Chondrocyte (in vitro differentiated cells): ENCODE data around the gene GSG1L. TPM values are rescaled to one million over a fixed set of nuclear protein-coding genes. Genes with fewer than 3 reads are reported as not detected.

Experiments
- DNase-seq: peaks from one replicate; pipeline ENCODE4 v3.0.0; 2021; ENCODE audit warnings: mixed read lengths, low spot score
- H3K27ac Mint-ChIP-seq: one replicate; pipeline ENCODE4 v1.8.0; 2021; ENCODE audit warnings: mild to moderate bottlenecking, moderate library complexity, mixed read lengths; ENCODE audit not compliant: unreplicated experiment
- H3K27me3 Mint-ChIP-seq: 2 replicates; pipeline ENCODE4 v1.8.0; 2021; ENCODE audit warnings: low read depth, mixed read lengths
- H3K36me3 Mint-ChIP-seq: 2 replicates; pipeline ENCODE4 v1.8.0; 2021; ENCODE audit warnings: low read depth, mixed read lengths
- H3K4me1 Mint-ChIP-seq: 2 replicates; pipeline ENCODE4 v1.8.0; 2021; ENCODE audit warnings: low read depth, mild to moderate bottlenecking, mixed read lengths
- H3K4me3 Mint-ChIP-seq: one replicate; pipeline ENCODE4 v1.8.0; 2021; ENCODE audit warnings: mild to moderate bottlenecking, moderate library complexity, mixed read lengths; ENCODE audit not compliant: unreplicated experiment
- H3K9me3 Mint-ChIP-seq: 2 replicates; pipeline ENCODE4 v1.8.0; 2021; ENCODE audit warnings: low read depth, mixed read lengths
- total RNA-seq: library from RNA; stranded (reverse); gene quantifications from 3 replicates; pipeline ENCODE4 v1.2.1, GENCODE V29; 2021
- TF ChIP-seq, protein P1 (sequence below): fragments of 200-600 bp; sonication (generic); IDR thresholded peaks from 2 replicates; pipeline ENCODE4 v1.5.0; 2021; ENCODE audit warnings: antibody characterized with exemption, mild to moderate bottlenecking, moderate library complexity

The GSG1L gene
- total RNA-seq, 1 donor from 2014 or later, result not detected

DNA sequence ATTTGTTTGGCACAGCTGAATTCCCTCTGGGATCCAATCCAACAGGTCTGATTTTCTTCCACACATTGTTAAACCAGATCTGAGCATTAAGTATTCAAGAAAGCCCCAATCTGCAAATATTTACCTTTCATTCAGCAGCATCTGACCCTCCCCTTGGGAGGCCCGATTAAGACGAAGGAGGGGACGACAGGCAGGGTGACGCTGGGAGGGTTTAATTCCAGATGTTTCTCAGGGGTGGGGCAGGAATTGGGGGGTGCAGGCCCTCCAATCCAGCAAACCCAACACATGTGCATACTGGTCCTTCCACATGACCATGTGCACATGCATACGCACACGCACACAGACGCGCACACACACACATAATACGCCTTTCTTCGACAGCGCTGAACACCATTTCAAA is 240.5 kb downstream of the GSG1L start:
- Mint-ChIP-seq H3K27ac (no peak overlapping the region), H3K4me1 (no peaks in the 10 kb centered on the region), H3K4me3 (no peak overlapping the region), H3K27me3 (peaks cover 41% of the 10 kb centered on the region), H3K9me3 (no peaks in the 10 kb centered on the region), H3K36me3 (no peaks in the 10 kb centered on the region)
- DNase-seq, result no peak
- TF ChIP-seq, protein P1, sequence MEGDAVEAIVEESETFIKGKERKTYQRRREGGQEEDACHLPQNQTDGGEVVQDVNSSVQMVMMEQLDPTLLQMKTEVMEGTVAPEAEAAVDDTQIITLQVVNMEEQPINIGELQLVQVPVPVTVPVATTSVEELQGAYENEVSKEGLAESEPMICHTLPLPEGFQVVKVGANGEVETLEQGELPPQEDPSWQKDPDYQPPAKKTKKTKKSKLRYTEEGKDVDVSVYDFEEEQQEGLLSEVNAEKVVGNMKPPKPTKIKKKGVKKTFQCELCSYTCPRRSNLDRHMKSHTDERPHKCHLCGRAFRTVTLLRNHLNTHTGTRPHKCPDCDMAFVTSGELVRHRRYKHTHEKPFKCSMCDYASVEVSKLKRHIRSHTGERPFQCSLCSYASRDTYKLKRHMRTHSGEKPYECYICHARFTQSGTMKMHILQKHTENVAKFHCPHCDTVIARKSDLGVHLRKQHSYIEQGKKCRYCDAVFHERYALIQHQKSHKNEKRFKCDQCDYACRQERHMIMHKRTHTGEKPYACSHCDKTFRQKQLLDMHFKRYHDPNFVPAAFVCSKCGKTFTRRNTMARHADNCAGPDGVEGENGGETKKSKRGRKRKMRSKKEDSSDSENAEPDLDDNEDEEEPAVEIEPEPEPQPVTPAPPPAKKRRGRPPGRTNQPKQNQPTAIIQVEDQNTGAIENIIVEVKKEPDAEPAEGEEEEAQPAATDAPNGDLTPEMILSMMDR, result no peak

DNA sequence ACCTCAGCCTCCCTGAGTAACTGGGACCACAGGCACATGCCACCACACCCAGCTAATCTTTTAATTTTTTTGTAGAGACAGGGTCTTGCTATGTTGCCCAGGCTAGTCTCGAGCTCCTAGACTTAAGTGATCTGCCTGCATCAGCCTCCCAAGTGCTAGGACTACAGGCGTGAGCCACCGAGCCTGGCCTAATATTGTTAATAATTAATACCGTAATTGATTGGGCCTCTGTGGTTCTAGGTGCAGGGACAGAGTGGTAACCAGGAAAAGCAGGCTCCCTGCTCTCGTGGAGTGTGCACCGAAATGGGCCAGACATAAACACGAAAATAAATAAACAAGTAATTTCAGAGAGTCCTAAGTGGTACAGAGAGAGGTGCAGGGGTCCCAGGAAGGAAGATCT is 241.0 kb downstream of the GSG1L start:
- peaks cover 46% of the 10 kb centered on the region for H3K27me3 Mint-ChIP-seq
- H3K9me3 Mint-ChIP-seq, result no peaks in the 10 kb centered on the region
- TF ChIP-seq, protein P1, result no peak
- DNase-seq, result peak; percentile 4
- H3K4me3 Mint-ChIP-seq, result no peak overlapping the region
- H3K27ac Mint-ChIP-seq, result no peak overlapping the region
- H3K36me3 Mint-ChIP-seq, result peaks cover 2% of the 10 kb centered on the region
- no peaks in the 10 kb centered on the region for H3K4me1 Mint-ChIP-seq

DNA sequence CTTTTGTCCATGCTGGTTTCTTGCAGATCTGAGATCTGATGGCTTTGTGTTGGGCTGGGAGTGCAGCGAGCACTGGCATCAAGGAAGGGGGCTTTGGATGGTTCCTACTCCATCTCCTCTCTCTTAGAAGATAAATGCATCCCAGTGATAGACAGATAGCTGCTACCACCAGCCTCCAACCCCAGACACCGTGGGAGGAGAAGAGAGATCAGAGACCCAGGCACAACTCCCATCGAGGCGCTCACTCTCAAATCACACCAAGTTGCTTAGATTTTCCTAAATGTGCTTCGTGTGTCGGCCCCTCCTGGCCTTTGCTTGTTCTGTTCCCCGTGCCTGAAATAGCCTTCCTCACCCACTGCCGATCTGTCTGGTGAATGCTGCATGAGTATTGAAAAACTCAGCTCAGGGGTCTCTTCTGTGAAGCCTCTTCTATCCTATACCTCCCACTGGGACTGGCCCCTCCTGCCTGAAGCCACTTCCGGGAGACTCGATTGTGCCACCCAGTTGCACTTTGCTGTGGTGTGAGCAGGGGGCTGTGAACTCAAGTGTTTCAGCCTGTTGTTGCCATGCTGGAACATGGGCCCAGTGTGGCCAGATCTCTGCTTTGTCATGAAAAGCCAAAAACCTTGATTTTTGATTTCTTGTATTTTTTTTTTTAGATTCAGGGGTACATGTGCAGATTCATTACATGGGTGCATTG is 242.7 kb downstream of the GSG1L start:
- peak; percentile 28 for DNase-seq
- Mint-ChIP-seq H3K36me3 (peaks cover 2% of the 10 kb centered on the region), H3K27ac (no peak overlapping the region), H3K27me3 (peaks cover 59% of the 10 kb centered on the region), H3K4me1 (no peaks in the 10 kb centered on the region), H3K4me3 (no peak overlapping the region), H3K9me3 (no peaks in the 10 kb centered on the region)
- TF ChIP-seq, protein P1, result no peak

DNA sequence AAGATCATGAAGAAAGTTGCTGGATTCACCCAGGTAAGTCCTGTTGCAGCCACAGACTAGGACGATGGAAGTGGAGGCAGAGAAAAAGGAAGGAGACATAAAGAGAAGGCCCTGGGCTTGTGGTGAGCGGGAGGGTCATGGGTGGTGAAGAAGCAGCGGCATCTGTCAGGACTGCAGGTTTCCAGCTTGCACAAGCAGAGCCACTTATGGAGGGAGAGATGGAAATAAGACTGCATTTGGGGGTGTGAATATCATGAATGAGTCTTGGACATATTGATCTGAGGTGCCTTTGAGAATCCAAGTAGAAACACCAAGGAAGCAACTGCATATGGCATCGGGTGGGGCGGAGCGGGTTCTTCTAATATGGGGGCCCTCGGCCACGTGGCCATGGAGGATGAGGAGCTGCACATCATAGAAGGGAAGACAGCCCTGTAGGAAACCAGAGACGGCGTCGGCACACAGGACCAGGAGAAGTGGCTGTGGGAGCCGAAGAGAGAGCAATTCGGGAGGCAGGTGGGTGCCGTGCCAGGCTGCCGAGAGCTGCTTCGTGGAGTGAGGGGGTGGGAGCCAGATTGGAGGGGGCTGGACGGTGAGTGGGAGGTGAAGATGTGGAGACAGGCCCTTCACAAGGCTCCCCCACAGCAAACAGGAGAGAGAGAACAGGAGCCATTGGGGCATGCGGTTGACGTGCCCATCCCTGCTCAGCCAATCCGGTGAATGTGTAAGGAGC is 243.5 kb downstream of the GSG1L start:
- TF ChIP-seq, protein P1, result no peak
- H3K27ac Mint-ChIP-seq, result no peak overlapping the region
- no peaks in the 10 kb centered on the region for H3K4me1 Mint-ChIP-seq
- peaks cover 2% of the 10 kb centered on the region for H3K36me3 Mint-ChIP-seq
- no peak overlapping the region for H3K4me3 Mint-ChIP-seq
- DNase-seq, result peak; percentile 52
- no peaks in the 10 kb centered on the region for H3K9me3 Mint-ChIP-seq
- peaks cover 65% of the 10 kb centered on the region for H3K27me3 Mint-ChIP-seq

DNA sequence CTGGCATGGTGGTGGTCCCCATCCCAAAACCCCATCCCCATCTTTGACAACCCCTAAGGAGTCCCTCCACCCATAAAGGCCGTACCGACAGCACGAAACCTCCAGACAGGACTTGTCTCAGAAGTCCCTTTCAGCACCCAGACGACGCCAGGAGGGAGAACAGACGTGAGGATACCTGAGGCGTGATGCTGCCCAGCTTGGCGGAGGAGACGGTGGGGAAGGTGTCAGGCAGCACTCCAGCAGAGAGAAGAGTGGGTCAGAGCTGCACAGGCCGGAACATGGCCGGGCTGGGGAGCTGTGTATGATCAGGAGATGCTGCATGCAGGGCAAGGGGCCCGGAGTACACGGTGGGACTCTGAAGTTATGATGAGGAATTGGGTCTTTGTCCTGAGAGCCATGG is 244.2 kb downstream of the GSG1L start:
- Mint-ChIP-seq H3K4me1 (no peaks in the 10 kb centered on the region), H3K27me3 (peaks cover 62% of the 10 kb centered on the region), H3K9me3 (no peaks in the 10 kb centered on the region), H3K27ac (no peak overlapping the region), H3K36me3 (peaks cover 2% of the 10 kb centered on the region), H3K4me3 (no peak overlapping the region)
- TF ChIP-seq, protein P1, result no peak
- DNase-seq, result peak; percentile 87
